H1 (cell line): ENCODE data around the gene BCL7B.

Experiments used
- CEBPB ChIP-seq: IDR thresholded peaks from 2 replicates; pipeline ENCODE4 v1.6.1; 2012; ENCODE audit warnings: low read depth, low read length
- EP300 ChIP-seq, 2 experiments: IDR thresholded peaks; 1 replicate in 1 of 2; 2 replicates in 1 of 2; pipeline ENCODE4 v1.6.1; 2011 to 2012; ENCODE audit warnings: low read depth in 2 of 2, low read length in 2 of 2, mild to moderate bottlenecking in 2 of 2, borderline replicate concordance in 1 of 2, inconsistent platforms in 1 of 2, moderate library complexity in 1 of 2
- GABPA ChIP-seq: IDR thresholded peaks from 2 replicates; pipeline ENCODE4 v1.6.1; 2011; ENCODE audit warnings: mild to moderate bottlenecking, low read length, moderate library complexity, borderline replicate concordance; ENCODE audit not compliant: insufficient read depth
- KDM4A ChIP-seq: IDR thresholded peaks from one replicate; pipeline ENCODE4 v1.7.1; 2012; ENCODE audit warnings: low read depth, mild to moderate bottlenecking, moderate library complexity, low read length, inconsistent platforms; ENCODE audit not compliant: severe bottlenecking
- POLR2AphosphoS5 ChIP-seq: IDR thresholded peaks from 2 replicates; pipeline ENCODE4 v1.6.1; 2011; ENCODE audit warnings: low read depth, low read length
- TAF1 ChIP-seq: IDR thresholded peaks from 2 replicates; pipeline ENCODE4 v1.6.1; 2011; ENCODE audit warnings: mild to moderate bottlenecking, low read depth, low read length
- TBP ChIP-seq: IDR thresholded peaks from 2 replicates; pipeline ENCODE4 v1.6.1; 2011; ENCODE audit warnings: low read depth, low read length, improper control_type of control experiment
- USF2 ChIP-seq: IDR thresholded peaks from 2 replicates; pipeline ENCODE4 v1.6.1; 2011; ENCODE audit warnings: low read length, improper control_type of control experiment
- TF ChIP-seq, protein P1 (sequence below), 3 experiments: IDR thresholded peaks; 1 replicate in 2 of 3; 2 replicates in 1 of 3; pipeline versions ENCODE4 v1.5.1 to v1.6.1; 2011; ENCODE audit warnings: low read length in 3 of 3, mild to moderate bottlenecking in 3 of 3, inconsistent platforms in 2 of 3, low read depth in 1 of 3, moderate library complexity in 1 of 3; ENCODE audit not compliant: insufficient read depth in 1 of 3; ENCODE audit errors: control extremely low read depth in 1 of 3

DNA sequence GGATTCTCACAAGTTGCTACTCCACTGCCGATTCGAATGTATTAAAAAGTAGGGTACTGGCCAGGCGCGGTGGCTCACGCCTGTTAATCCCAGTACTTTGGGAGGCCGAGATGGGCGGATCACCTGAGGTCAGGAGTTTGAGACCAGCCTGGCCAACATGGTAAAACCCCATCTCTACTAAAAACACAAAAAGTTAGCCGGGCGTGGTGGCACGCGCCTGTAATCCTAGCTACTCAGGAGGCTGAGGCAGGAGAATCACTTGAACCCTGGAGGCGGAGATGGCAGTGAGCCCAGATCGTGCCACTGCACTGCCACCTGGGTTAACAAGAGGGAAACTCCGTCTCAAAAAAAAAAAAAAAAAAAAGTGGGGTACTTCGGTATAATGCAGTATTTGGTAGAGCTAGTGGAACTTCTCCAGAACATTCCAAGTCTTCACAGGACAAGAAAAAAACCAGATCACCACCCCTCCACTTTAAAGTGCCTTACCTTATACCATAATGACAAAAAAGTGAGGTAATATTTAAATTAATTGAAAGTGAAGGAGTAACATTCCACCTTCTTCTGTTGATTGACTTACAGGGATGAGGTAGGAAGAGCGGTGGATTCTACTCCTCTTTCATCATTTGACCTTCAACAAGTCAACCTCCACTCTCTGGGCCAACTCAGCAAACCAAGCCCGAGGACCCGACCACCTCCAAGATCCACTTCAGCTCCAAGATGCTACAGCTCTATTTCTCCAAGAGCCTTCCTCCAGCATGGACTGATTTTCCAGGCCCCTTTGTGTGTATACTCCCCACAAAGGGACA is 37.4 kb downstream of the BCL7B start:
- no peak for TF ChIP-seq TAF1
- TF ChIP-seq CEBPB = no peak
- TF ChIP-seq, protein P1, sequence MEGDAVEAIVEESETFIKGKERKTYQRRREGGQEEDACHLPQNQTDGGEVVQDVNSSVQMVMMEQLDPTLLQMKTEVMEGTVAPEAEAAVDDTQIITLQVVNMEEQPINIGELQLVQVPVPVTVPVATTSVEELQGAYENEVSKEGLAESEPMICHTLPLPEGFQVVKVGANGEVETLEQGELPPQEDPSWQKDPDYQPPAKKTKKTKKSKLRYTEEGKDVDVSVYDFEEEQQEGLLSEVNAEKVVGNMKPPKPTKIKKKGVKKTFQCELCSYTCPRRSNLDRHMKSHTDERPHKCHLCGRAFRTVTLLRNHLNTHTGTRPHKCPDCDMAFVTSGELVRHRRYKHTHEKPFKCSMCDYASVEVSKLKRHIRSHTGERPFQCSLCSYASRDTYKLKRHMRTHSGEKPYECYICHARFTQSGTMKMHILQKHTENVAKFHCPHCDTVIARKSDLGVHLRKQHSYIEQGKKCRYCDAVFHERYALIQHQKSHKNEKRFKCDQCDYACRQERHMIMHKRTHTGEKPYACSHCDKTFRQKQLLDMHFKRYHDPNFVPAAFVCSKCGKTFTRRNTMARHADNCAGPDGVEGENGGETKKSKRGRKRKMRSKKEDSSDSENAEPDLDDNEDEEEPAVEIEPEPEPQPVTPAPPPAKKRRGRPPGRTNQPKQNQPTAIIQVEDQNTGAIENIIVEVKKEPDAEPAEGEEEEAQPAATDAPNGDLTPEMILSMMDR (IDR thresholded peaks at IDR 0.05; ENCODE audit: control extremely low read depth in 1 of 3, insufficient read depth in 1 of 3, low read depth in 1 of 3, low read length in 3 of 3) = no peak
- no peak for TF ChIP-seq USF2
- TF ChIP-seq TBP = no peak
- TF ChIP-seq POLR2AphosphoS5 = no peak
- no peak for TF ChIP-seq EP300 (IDR thresholded peaks at IDR 0.05; ENCODE audit: borderline replicate concordance in 1 of 2, low read depth in 2 of 2, low read length in 2 of 2)
- TF ChIP-seq GABPA = no peak
- no peak for TF ChIP-seq KDM4A
